GM19463 (cell line): ENCODE data around the gene TRAPPC1.

ENCODE experiments used
- ATAC-seq: cut with Tn5 transposase; IDR thresholded peaks from one replicate; pipeline ENCODE4 v1.9.1; 2021; ENCODE audit warnings: mild to moderate bottlenecking, moderate library complexity; ENCODE audit not compliant: unreplicated experiment

The TRAPPC1 gene

GRCh38 chr17:7943291-7943690, 11.5 kb upstream of the TRAPPC1 start:
- no peak for ATAC-seq

- ATAC-seq: no peak
Observed at GRCh38 chr17:7940743-7941142, 9.0 kb upstream of the TRAPPC1 start.

DNA sequence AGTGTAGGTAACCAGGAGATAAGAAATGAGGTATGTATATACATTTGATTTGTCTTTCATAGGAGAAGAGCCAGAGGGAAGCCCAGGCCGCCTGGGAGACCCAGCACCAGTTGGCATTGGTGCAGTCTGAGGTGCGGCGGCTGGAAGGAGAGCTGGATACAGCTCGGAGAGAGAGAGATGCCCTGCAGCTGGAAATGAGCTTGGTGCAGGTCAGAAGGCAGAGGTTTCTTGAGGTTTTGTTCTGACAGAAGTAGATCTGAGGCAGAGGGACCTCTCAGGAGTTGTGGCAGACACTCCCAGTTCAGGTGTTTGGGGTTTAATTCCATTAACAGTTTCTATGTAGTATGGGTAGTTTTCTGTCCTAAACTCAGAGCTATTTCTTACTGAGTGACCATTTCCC, 8.3 kb upstream of the TRAPPC1 start:
- no peak for ATAC-seq

DNA sequence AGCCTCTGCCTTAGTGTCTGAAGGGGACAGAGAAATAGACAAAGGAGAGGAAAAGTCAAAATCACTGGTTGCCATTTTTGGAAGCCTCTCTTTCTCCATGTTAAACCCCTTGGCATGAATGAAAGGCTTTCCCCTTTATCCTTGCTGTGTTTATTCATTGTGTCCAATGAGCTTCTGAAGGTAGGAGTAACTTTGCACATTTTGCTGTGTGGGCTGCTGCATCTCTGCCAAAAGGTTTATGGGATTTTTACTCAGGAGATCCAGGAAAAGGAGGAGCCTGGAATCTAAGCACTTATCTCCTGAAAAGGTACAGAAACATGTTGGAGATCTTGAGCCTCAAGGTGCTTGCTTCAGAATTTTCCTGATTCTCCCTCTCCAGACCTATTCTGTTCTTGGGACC, 4.1 kb upstream of the TRAPPC1 start:
- ATAC-seq: no peak

- ATAC-seq: no peak
Observed at GRCh38 chr17:7932949-7933348, 1.2 kb upstream of the TRAPPC1 start.

- ATAC-seq: no peak
Observed at GRCh38 chr17:7932483-7932891, 741 bp upstream of the TRAPPC1 start.

DNA sequence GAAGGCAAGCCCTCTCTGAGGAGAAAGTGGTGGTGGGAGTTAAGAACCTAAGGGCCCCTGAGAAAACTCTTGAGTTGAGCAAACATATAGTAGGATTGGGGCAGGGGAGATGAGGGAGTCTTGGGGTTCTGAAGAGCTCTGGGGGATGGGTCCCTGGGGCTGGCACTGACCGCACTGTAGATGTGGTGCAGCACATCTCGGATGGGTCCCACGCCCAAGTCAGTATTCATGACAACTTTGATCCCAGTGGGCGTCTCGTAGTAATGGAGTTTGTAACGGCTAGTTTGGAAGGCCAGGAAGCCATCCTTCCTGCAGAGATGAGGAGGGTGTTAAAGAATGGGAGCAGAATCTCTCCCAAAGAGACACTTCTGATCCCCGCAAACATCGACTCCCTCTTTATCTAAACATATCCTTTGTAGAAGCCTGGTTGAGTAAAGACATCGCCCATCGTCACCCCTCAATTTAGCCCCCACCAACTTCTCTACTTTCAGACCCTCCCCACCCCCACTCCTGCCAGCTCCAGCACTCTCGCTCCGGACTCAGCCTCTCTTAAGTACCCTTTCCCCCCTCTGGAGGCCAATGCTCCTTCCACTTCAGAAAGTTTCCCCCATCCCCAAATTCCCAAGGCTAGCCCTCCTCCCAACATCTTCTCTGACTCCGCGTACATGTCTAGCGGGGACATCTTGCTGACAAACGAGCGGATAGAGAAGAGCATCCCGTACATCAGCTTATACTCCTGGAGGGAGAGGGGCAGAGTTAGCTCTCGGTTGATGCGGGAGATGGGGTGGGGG, 710 bp downstream of the TRAPPC1 start:
- ATAC-seq: no peak

DNA sequence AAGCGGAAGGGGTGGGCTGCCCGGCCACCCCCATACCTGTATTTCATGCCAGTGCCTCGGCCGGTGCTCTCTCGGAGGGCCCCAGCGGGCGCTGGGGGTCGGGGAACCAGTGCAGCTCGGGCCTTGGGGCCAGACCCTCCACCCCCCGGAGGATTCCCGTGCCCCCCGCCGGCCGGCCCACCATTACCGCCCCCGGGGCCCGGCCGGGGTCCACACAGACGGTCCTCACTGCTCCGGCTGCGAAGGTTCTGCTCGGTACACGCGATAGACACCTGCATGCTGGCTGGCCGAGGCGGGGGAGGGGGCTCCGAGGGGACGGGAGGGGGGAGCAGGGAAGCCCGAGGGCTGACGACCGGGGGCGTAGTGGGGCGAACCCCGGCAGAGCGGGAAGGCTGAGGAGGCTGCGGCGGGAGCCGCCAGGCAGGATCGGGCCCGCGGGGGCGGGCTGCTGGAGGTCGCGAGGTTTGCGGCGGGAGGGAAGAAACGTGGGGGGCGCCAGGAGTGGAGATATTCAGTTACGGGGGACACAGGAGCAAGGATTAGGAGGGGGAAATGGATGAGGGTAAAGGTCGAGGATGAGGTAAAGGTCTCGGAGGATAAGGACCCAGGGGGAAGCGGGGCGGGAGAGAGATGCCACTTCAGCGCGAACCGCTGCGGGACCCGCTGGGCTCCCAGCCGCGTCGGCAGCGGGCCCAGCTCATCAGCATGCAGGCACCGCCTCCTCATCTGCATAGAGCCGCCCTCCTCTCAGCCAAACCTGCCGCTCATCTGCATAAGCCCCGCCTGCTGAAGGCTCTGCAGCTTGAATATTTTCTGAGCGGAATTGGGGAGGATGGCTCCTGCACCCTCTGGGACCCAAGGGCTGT, 2.4 kb downstream of the TRAPPC1 start, which contains the start of gene KCNAB3:
Gene KCNAB3 (minus strand): TSS at position 699 of the 866 bp plus-strand sequence. CDS start 421 bp downstream, at position 278.
- no peak for ATAC-seq

DNA sequence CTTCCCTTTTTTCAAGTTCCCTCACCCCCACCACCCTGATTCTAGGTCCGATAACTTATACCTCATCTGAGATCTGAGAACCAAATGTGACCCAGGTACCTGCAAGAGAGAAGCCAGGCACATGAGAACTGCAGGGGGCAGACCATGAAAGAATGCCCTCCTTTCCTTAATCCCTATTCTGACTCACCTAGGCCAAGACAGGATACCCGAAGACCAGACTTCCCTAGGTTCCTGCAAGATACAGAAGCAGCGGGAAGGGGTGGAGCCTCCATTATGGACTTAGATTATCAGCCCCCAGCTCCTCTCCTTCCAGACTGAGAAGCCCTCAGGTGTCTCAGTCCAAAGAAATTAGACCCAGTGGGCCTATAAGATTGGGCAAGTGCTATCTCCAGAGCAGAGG, 4.2 kb downstream of the TRAPPC1 start:
- ATAC-seq: no peak

- no peak for ATAC-seq
Observed at GRCh38 chr17:7922845-7923628, 8.7 kb downstream of the TRAPPC1 start.

DNA sequence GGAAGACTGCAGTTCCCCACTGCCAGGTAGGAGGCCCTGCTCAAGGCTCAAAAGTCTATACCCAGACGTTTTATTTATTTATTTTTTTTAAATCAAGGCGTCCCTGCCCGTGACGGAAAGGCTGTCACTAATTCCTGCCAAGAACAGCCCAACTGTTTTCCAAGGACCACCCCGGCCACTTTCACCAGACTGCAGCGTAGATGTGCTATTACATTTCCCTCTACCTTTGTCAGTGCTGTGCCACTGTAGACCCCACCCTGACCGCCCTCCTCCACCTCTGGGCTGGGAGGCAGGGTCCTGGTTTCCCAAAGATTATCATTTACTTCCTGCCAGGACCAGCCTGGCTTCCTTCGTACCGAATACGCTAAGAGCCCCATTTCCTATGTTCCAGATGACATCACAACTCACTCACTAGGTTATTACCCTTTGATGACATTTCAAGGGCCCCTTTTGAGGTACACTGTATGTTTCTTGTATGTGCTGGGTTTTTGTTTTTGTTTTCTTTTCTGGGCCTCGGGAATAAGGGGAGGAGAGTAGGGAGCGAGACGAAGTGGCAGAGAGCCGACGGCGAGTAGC, 9.4 kb downstream of the TRAPPC1 start:
- ATAC-seq: no peak

GRCh38 chr17:7916808-7917207, 14.9 kb downstream of the TRAPPC1 start:
- ATAC-seq: no peak

DNA sequence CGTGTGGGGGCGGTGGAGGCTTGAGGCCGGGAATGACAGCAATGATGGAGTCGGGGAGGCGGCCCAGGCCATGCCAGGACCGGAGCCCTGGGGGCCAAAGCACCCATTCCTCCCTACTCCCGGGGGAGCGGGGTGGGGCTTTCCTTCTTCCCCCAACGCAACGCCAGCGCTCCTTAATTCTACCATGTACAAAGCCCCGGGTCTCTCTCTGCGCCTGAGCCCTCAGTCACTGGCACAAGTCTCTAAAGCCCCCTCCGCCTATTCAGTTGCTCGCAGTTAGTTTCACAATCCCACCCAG, 15.4 kb downstream of the TRAPPC1 start:
- no peak for ATAC-seq

DNA sequence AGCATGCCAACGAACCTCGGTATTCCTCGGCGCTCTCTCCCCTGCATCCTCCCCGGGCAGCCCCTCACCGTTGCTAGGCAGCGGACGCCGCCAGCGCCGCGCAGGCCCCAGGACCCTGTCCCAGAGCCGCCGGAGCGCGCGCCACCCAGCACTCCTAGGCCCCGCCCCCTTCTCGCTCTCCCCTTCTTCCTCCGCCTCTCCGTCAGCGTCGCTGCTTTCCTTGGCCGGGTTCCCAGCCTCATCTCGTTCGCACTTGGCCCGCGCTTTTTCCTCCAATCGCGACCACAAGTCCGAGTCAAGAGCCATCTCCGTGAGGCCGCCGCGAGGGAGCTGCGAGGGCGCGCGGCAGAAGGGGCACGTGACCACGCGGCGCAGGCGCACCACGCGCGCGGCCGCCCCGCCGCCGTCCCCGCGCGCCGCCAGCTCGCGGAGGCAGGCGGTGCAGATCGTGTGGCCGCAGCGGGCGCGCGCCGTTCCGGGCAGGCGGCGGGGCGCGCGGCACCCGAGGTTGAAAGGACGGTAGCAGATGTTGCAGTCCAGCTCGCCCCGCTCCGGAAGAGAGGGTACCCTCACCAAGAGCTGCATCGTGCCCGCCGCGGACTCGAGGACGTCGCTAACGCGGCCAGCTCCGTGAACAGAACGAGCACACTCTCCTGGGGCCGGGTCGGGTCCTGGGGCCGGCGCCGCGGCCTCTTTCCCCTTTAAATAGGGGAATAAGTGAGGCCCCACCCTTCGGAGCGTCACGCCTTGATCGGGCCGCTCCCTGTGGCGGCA, 15.9 kb downstream of the TRAPPC1 start, which contains the start of gene RNF227:
Gene RNF227 (minus strand): TSS at position 679 of the 774 bp plus-strand sequence. CDS start 94 bp downstream, at position 585.
- ATAC-seq: peak; percentile 81

DNA sequence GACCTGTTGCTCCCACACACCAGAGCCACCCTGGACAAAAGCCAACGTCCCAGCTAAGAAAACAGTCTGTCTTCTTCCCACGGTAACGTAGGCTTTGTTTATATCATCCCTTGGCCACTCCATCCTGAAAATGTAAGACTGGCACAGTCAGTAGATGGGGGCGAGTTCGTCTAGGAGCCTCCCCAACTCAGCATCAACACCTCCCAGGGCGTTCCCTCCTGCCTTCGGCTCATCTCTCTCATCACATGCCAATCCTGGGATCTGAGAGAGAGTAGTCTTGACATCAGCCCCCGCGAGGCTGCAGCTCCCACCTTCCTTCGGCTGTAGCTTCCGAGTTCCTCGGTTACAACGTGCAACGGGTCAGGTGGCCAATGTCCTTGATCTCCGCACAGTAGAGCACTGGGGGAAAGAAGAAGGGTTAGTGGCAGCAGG, 16.6 kb downstream of the TRAPPC1 start:
- no peak for ATAC-seq

DNA sequence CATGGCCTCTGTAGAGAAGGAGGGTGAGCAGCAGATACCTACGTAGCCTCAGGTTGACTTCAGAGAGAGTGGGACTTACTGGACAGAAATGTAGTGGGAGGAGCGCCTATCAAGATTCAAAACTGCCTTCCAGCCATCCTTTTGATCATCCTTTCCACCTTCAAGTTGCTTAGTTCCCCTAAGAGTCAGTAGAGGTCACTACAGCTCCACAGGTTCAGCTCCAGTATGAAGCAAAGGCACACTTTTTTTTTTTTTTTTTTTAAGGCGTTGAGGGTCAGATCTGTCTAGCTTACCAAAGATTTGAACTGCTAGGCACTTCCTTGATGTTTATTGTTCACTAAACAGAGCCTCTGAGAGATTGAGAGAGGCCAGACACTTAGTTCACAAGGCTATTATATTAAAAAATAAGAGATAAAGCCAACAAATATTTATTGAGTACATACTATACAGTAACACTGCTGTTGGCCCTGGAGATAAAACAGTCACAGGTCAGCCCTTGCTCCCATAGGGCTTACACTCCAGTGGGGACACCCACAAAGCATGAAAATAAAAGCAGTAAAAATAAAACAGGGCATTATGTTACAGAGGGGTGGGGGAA, 18.7 kb downstream of the TRAPPC1 start:
- no peak for ATAC-seq

DNA sequence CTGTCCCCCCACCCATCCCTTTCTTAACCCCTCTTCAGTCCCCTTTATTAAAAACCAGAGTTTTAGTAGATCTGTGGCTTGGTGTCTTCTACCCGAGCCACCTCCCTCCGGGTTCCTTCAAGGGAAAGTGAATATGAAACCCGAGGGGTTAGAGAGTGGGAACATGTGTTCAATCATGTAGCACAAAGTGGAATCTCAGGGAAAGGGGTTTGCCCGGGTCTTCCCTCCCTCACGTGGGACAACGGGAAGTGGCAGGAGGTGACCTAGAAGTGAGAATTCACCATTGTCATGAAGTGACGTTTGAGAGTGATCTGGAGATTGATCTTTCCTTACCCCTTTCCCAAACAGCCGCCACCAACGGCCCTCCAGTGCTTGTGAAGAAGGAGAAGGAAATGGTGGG, 20.6 kb downstream of the TRAPPC1 start:
- no peak for ATAC-seq

- no peak for ATAC-seq
Observed at GRCh38 chr17:7910711-7911110, 21.0 kb downstream of the TRAPPC1 start.

GRCh38 chr17:7910281-7910680, 21.5 kb downstream of the TRAPPC1 start:
- ATAC-seq: no peak

- ATAC-seq: no peak
Observed at GRCh38 chr17:7909089-7909488, 22.7 kb downstream of the TRAPPC1 start.
